ENCODE data around the gene ANAPC10.

The ANAPC10 gene

GRCh38 chr4:144984241-144984640 is 113.8 kb downstream of the ANAPC10 start:
- DNase-seq (ENCODE audit: low read depth) = no peak
- H3K4me3 ChIP-seq (ENCODE audit: low read length) = no peak overlapping the region
- TF ChIP-seq, protein P1, sequence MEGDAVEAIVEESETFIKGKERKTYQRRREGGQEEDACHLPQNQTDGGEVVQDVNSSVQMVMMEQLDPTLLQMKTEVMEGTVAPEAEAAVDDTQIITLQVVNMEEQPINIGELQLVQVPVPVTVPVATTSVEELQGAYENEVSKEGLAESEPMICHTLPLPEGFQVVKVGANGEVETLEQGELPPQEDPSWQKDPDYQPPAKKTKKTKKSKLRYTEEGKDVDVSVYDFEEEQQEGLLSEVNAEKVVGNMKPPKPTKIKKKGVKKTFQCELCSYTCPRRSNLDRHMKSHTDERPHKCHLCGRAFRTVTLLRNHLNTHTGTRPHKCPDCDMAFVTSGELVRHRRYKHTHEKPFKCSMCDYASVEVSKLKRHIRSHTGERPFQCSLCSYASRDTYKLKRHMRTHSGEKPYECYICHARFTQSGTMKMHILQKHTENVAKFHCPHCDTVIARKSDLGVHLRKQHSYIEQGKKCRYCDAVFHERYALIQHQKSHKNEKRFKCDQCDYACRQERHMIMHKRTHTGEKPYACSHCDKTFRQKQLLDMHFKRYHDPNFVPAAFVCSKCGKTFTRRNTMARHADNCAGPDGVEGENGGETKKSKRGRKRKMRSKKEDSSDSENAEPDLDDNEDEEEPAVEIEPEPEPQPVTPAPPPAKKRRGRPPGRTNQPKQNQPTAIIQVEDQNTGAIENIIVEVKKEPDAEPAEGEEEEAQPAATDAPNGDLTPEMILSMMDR (conservative IDR thresholded peaks at IDR 0.05; ENCODE audit: low read length) = no peak

DNA sequence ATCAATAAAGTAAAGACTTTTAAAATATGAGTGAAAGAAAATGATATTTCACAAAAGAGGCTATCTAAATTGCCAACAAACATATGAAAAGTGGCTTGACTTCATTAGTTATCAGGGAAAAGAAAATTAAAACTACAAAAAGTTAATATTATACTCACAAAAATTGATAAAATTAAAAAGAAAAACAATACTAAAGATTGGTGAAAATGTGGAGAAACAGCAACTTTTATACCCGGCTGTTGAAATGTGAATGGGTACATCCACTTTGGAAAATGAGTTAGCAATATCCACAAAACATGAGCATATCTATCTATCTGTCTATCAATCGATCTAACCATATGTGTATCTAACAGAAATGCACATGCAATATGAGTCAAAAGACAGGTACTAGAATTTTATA is 122.3 kb downstream of the ANAPC10 start:
- TF ChIP-seq, protein P1 (conservative IDR thresholded peaks at IDR 0.05; ENCODE audit: low read length) = no peak
- no peak for DNase-seq (ENCODE audit: low read depth)
- no peak overlapping the region for H3K4me3 ChIP-seq (ENCODE audit: low read length)

DNA sequence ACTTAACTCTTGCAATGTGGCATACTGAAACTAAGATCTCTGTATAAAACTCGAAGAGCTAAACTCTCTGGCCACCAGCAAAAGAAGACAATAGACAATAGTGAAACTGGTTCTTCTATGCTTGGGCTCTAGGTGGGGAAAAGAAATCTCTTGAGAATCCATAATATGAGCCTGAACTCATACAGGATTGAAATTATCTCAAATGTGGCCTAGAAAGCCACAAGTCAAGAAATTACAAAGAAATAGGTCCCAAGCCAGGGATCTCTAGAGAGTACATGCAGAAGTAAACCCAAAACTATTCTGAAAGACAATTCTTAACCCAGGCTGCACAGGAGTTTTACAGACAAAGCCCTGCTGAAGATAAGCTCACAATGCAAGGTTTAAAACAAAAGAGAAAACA is 127.4 kb downstream of the ANAPC10 start:
- TF ChIP-seq, protein P1 (conservative IDR thresholded peaks at IDR 0.05; ENCODE audit: low read length) = no peak
- no peak for DNase-seq (ENCODE audit: low read depth)
- H3K4me3 ChIP-seq (ENCODE audit: low read length) = no peak overlapping the region

GRCh38 chr4:144969821-144970220 is 128.2 kb downstream of the ANAPC10 start:
- no peak for DNase-seq (ENCODE audit: low read depth)
- H3K4me3 ChIP-seq (ENCODE audit: low read length) = no peak overlapping the region
- TF ChIP-seq, protein P1 (conservative IDR thresholded peaks at IDR 0.05; ENCODE audit: low read length) = no peak

- DNase-seq (ENCODE audit: low read depth) = no peak
These were observed 129.4 kb downstream of the ANAPC10 start for GRCh38 chr4:144968606-144969005.

GRCh38 chr4:144967161-144967560 is 130.8 kb downstream of the ANAPC10 start:
- TF ChIP-seq, protein P1 (conservative IDR thresholded peaks at IDR 0.05; ENCODE audit: low read length) = no peak
- no peak for DNase-seq (ENCODE audit: low read depth)
- H3K4me3 ChIP-seq (ENCODE audit: low read length) = no peak overlapping the region

More at GRCh38 chr4:144968606-144969005, 129.4 kb downstream of the ANAPC10 start:
- no peak overlapping the region for H3K4me3 ChIP-seq (ENCODE audit: low read length)
- TF ChIP-seq, protein P1 (conservative IDR thresholded peaks at IDR 0.05; ENCODE audit: low read length) = no peak

DNA sequence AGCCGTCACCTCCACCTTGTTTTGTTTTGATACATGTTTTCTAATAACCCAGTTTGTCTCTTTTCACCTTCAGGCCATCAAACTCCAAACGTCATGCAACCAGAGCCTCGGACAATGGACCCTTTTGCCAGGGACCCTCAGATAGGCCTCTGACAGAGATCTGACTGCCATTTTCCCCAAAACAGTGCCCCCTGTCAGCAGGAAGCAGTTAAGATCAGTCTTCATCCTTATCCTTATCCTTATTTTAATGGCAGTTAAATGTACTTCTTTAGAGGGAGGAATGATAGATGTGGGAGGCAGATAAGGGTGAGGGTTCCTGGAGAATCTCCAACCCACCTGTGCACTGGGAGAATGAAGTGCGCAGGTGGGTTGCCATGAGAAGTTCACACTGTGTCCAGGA is 135.7 kb downstream of the ANAPC10 start:
- no peak overlapping the region for H3K4me3 ChIP-seq (ENCODE audit: low read length)
- no peak for DNase-seq (ENCODE audit: low read depth)
- TF ChIP-seq, protein P1 (conservative IDR thresholded peaks at IDR 0.05; ENCODE audit: low read length) = no peak

Measured in AG10803 (cell line).